Measurements from ENCODE around the gene ARHGAP8. TPM values are rescaled to one million over a fixed set of nuclear protein-coding genes. Genes with fewer than 3 reads are reported as not detected.

ARHGAP8 gene
- polyA plus RNA-seq, 2 of the 4 experiments (the other 2 are of a cell fraction) = 1.2 to 3.8 TPM

- FAIRE-seq (no peak), DNase-seq (ENCODE audit: low read depth in 1 of 2, low spot score in 1 of 2) (no peak), ATAC-seq (no peak)
- no peak for TF ChIP-seq ZSCAN20 (CRISPR knock-in tag; IDR thresholded peaks at IDR 0.05)
- no peak for TF ChIP-seq KDM1A (IDR thresholded peaks at IDR 0.05; ENCODE audit: low read depth)
- TF ChIP-seq JUNB (IDR thresholded peaks at IDR 0.05) = no peak
- TF ChIP-seq HMGXB4 (CRISPR knock-in tag; IDR thresholded peaks at IDR 0.05; ENCODE audit: borderline replicate concordance) = no peak
- no peak for TF ChIP-seq ZNF302 (CRISPR knock-in tag; IDR thresholded peaks at IDR 0.05)
- TF ChIP-seq HDAC2 (IDR thresholded peaks at IDR 0.05) = no peak
- no peak for TF ChIP-seq PHF8 (IDR thresholded peaks at IDR 0.05; ENCODE audit: borderline replicate concordance, low read depth)
- TF ChIP-seq POLR2A (IDR thresholded peaks at IDR 0.05; ENCODE audit: low read length) = no peak
- no peak for TF ChIP-seq MAFK (IDR thresholded peaks at IDR 0.05; ENCODE audit: partially characterized antibody)
- no peak for TF ChIP-seq CHD4 (IDR thresholded peaks at IDR 0.05; ENCODE audit: borderline replicate concordance)
- no peak for TF ChIP-seq KDM5A (IDR thresholded peaks at IDR 0.05)
- TF ChIP-seq CBX8 (IDR thresholded peaks at IDR 0.05) = no peak
- TF ChIP-seq HOXB5 (CRISPR knock-in tag; IDR thresholded peaks at IDR 0.05) = no peak
- no peak for TF ChIP-seq ESRRA (IDR thresholded peaks at IDR 0.05; ENCODE audit: borderline replicate concordance, low read length)
- TF ChIP-seq SREBF2 (IDR thresholded peaks at IDR 0.05) = no peak
- no peak for TF ChIP-seq EHF (CRISPR knock-in tag; IDR thresholded peaks at IDR 0.05)
- no peak for TF ChIP-seq CBX2 (IDR thresholded peaks at IDR 0.05; ENCODE audit: borderline replicate concordance, low read depth)
- no peak for TF ChIP-seq ZFP36 (IDR thresholded peaks at IDR 0.05; ENCODE audit: borderline replicate concordance, partially characterized antibody)
- POLR2A ChIA-PET = no interaction called here
- Histone ChIP-seq H3K4me2 (no peak overlapping the region), H3K4me3 (no peak overlapping the region), H3K9me3 (no peaks in the 10 kb centered on the region), H3K27ac (no peak overlapping the region), H3K4me1 (no peaks in the 10 kb centered on the region)
- 90% methylated on average over 5 of the region's 13 CpGs for WGBS (ENCODE audit: missing lambda C conversion rate)
- CTCF ChIA-PET = no interaction called here
Observed at GRCh38 chr22:44859641-44860040, 107.3 kb downstream of the ARHGAP8 start.

- no peaks in the 10 kb centered on the region for H3K9me3 ChIP-seq
- POLR2A ChIA-PET = no interaction called here
- CTCF ChIA-PET = no interaction called here
- FAIRE-seq = no peak
- no peak for TF ChIP-seq TFCP2L1 (CRISPR knock-in tag; IDR thresholded peaks at IDR 0.05)
- TF ChIP-seq FOSL2 (IDR thresholded peaks at IDR 0.05) = no peak
- no peak for TF ChIP-seq FOSL2 (CRISPR knock-in tag; IDR thresholded peaks at IDR 0.05)
- TF ChIP-seq HOXA7 (CRISPR knock-in tag; IDR thresholded peaks at IDR 0.05) = no peak
- H3K4me2 ChIP-seq = no peak overlapping the region
- DNase-seq (ENCODE audit: low read depth in 1 of 2, low spot score in 1 of 2) = no peak
- no peaks in the 10 kb centered on the region for H3K4me1 ChIP-seq
- 67% methylated on average over 3 of the region's 6 CpGs for WGBS (ENCODE audit: missing lambda C conversion rate)
- H3K27ac ChIP-seq = no peak overlapping the region
- H3K4me3 ChIP-seq = no peak overlapping the region
- no peak for ATAC-seq
Observed at GRCh38 chr22:44860311-44860710, 107.9 kb downstream of the ARHGAP8 start.

DNA sequence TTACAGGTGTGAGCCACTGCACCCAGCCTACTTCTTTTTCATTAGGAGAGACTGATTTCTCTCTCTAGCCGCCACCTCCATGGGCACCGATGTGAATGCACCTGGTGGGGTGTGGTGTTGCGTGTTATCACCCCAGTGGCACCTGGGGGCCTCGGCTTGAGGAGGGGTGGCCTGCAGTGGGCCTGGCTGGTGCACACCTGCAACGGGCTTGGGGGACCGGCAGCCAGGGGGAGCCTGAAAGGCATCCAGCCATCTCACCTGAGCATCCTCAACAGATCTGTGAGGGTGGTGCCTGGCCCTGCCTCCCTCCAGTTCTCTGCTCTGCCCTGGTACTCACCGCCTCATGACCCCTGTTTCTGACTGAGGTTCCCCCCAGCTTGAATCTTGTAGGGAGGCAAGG, 108.9 kb downstream of the ARHGAP8 start:
- Histone ChIP-seq H3K9me3 (no peaks in the 10 kb centered on the region), H3K27ac (no peak overlapping the region), H3K4me3 (no peak overlapping the region), H3K4me1 (no peaks in the 10 kb centered on the region), H3K4me2 (no peak overlapping the region)
- CTCF ChIA-PET = no interaction called here
- DNase-seq (ENCODE audit: low read depth in 1 of 2, low spot score in 1 of 2) (no peak), ATAC-seq (no peak), FAIRE-seq (no peak)
- TF ChIP-seq BHLHE40 (IDR thresholded peaks at IDR 0.05; ENCODE audit: low read depth, low read length) (no peak), ZSCAN20 (CRISPR knock-in tag; IDR thresholded peaks at IDR 0.05) (no peak), SMC3 (IDR thresholded peaks at IDR 0.05) (no peak), TP53 (CRISPR knock-in tag; IDR thresholded peaks at IDR 0.05) (no peak), MAZ (IDR thresholded peaks at IDR 0.05; ENCODE audit: borderline replicate concordance, low read depth, low read length) (no peak), ZC3H11A (IDR thresholded peaks at IDR 0.05) (no peak)
- POLR2A ChIA-PET = no interaction called here
- 100% methylated on average over 1 of the region's 7 CpGs for WGBS (ENCODE audit: missing lambda C conversion rate)

All from A549 (cell line).